HG03139 (cell line): ENCODE measurements around the gene FBXO44.

Source experiments
- ATAC-seq: cut with Tn5 transposase; IDR thresholded peaks from one replicate; pipeline ENCODE4 v1.9.1; 2021; ENCODE audit not compliant: unreplicated experiment

The FBXO44 gene

GRCh38 chr1:11707621-11708276 is 53.1 kb downstream of the FBXO44 start:
- ATAC-seq: no peak

DNA sequence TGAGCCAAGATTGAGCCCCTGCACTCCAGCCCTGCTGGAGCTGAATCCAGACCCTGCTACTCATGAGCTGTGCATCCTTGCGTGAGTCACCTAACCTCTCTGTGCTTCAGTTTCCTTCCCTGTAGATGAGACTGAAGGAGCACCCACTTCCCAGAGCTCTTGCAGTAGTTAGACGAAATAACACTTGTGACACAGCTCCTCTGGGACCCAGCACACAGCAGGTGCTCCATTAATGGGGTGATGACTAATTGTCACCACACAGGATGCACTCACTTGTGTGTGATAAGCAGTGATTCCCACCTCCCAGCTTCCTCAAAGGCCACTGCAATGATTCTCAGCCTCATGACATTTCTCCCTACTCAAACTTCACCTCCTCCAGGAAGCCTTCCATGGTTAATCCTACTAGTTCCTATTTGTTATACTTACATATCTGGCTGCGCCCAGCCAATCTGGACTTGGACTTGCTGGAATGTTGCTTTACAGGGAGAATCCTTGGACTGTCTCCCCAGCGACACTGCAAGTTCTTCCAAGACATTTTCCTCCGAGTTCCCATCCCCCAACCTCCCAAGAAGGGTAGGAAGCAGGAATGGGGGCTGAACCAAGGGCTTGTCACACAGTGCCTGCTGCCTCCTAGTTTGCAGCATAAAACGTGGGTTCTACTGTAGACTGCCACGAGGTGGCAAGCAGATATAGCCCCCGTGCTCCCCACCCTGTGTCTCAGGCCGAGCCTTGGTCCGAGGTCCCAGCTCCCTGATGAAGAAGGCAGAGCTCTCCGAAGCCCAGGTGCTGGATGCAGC is 54.1 kb downstream of the FBXO44 start:
- ATAC-seq: no peak

DNA sequence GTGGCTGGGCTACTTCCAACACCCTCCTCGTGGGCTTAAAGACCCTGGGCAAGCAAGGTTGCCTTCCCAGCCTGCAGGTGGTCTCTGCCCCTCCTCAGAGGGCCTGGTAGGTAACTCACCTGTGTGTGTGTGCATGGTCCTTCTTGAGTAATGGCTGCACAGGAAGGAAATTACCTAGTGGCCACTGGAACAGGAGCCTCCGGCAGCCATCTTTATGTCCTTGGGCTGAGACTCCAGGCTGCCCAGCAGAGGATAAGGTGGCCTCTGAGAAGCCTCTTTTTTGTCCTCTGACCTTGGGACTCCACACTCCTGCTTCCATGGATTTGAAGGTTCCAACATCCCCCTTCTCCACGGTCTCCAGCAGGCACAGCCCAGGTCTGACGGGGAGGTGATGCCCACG is 56.8 kb downstream of the FBXO44 start:
- no peak for ATAC-seq

DNA sequence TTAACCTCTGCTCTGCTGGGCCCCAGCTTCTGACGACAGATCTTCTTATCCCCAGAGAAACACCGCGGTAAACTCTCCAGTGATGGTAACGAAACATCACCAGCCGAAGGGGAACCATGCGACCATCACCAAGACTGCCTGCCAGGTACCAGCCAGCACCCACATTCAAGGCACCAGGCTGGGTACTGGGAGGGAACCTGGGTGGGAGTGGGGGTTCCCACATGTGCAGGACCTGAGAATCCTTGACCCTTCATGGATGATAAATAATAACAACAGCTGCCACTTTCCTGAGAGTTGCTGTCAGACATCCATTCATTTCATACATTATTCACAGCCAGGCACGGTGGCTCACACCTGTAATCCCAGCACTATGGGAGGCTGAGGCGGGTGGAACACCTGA is 57.6 kb downstream of the FBXO44 start:
- no peak for ATAC-seq
